ENCODE measurements around the gene POLN.

GRCh38 chr4:2272026-2272827 lies 30.3 kb upstream of the POLN start:
- no peak for TF ChIP-seq POLR2A (IDR thresholded peaks at IDR 0.05)
- TF ChIP-seq CTCF (IDR thresholded peaks at IDR 0.05) = no peak
